ENCODE data around the gene FRMD4A. TPM values are rescaled to one million over a fixed set of nuclear protein-coding genes. Genes with fewer than 3 reads are reported as not detected.

FRMD4A gene
- polyA plus RNA-seq, 1 of the 3 experiments (the other 2 are of a cell fraction): 37.7 TPM

- TF ChIP-seq EP300 (IDR thresholded peaks at IDR 0.05; ENCODE audit: borderline replicate concordance in 1 of 2, low read depth in 1 of 2, low read length in 1 of 2) (peak in 1 of 2 experiments; percentile 15; a peak in 1 of 4 replicates), MAX (IDR thresholded peaks at IDR 0.05; ENCODE audit: low read depth) (no peak; the same call in 1 of the 2 replicates), GATA2 (CRISPR knock-in tag; IDR thresholded peaks at IDR 0.05) (no peak), TCF12 (IDR thresholded peaks at IDR 0.05) (peak; percentile 75), NFIC (IDR thresholded peaks at IDR 0.05; ENCODE audit: borderline replicate concordance) (0 out of 2 replicates have a peak, but pooled peaks have one; percentile 14)
- Histone ChIP-seq H3K79me2 (ENCODE audit: insufficient read depth) (peaks cover 29% of the 10 kb centered on the region), H3K9ac (peak overlapping the region; percentile 85), H3K4me1 (ENCODE audit: control insufficient read depth in 1 of 2, insufficient read depth in 2 of 2, low read depth in 1 of 2, low read length in 1 of 2) (peaks cover 0 to 23% of the 10 kb centered on the region in 2 experiments; a peak in 2 of 4 replicates), H2AFZ (ENCODE audit: low read depth) (peak overlapping the region; percentile 49; the same call in 1 of the 2 replicates), H3K9me2 (no peaks in the 10 kb centered on the region), H3K27me3 (ENCODE audit: insufficient read depth) (no peaks in the 10 kb centered on the region), H3K4me3 (ENCODE audit: low read depth in 2 of 2, low read length in 1 of 2) (peak overlapping the region; percentile 51 to 67), H3K9me3 (no peaks in the 10 kb centered on the region), H3K4me2 (peak overlapping the region; percentile 78), H3F3A (replicated peaks; ENCODE audit: insufficient read depth) (peaks cover 28% of the 10 kb centered on the region), H3K36me3 (replicated peaks in 1 of 2; ENCODE audit: control insufficient read depth in 1 of 2, insufficient read depth in 2 of 2, low read length in 1 of 2) (no peaks in the 10 kb centered on the region), H3K27ac (ENCODE audit: low read depth in 2 of 2, low read length in 1 of 2) (peak overlapping the region; percentile 97 to 99), H4K20me1 (ENCODE audit: insufficient read depth) (no peaks in the 10 kb centered on the region)
- no peak for DNase-seq
- ChIA-PET POLR2A (interaction anchor here (0.9 kb wide), 1 partner anchor 163 kb away, joined by 4 read pairs; no protein-coding TSS in a partner anchor), CTCF (no interaction called here)
- WGBS (ENCODE audit: low lambda C conversion rate): 4% methylated on average over 5 of the region's 5 CpGs
Measured at GRCh38 chr10:14010101-14010558, 320.6 kb downstream of the FRMD4A start.

DNA sequence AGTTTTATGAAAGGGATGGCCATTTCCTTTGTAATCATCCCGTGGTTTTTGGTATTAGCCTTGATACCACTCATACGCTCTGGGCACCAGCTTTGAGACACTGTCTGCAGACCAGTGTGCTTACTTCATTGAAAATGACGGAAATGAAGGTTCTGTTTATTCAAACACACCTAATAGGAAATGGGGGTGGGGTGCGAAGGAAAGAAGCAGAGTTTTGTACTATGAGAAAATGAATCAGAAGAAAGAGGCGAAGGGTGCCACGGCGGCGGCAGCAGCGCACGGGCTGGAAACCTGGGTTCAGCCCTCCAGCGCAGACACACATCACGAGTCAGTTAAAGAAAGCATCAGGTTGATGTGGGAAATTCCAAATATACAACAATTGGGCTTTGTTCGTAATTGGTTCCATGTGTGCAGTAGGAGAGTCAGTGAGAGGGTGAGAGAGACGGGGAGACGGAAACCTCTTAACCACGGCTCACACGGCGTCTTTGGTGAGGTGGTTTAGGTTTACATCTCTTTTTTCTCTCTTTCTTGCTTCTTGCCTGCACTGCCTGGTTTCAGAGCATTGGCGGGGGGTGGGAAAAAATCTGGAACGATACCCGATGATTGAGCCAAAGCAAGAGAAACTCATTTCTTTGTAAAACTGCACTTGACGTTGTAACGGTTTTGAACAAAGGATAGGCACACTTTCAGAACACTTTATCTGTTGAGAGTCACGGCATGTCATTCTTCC, 321.2 kb downstream of the FRMD4A start:
- H3K4me3 ChIP-seq (ENCODE audit: low read depth in 2 of 2, low read length in 1 of 2): peak overlapping the region; percentile 51 to 67
- H3K27me3 ChIP-seq (ENCODE audit: insufficient read depth): no peaks in the 10 kb centered on the region
- peak; percentile 43 for DNase-seq
- peak overlapping the region; percentile 85 for H3K9ac ChIP-seq
- peaks cover 28% of the 10 kb centered on the region for H3F3A ChIP-seq (replicated peaks; ENCODE audit: insufficient read depth)
- POLR2A ChIA-PET: interaction anchor here (0.9 kb wide), 1 partner anchor 162 kb away, joined by 4 read pairs; no protein-coding TSS in a partner anchor
- CTCF ChIA-PET: no interaction called here
- H3K79me2 ChIP-seq (ENCODE audit: insufficient read depth): peaks cover 30% of the 10 kb centered on the region
- H3K9me2 ChIP-seq: no peaks in the 10 kb centered on the region
- H2AFZ ChIP-seq (ENCODE audit: low read depth): peak overlapping the region; percentile 49; the same call in 1 of the 2 replicates
- peak overlapping the region; percentile 78 for H3K4me2 ChIP-seq
- H3K9me3 ChIP-seq: no peaks in the 10 kb centered on the region
- no peaks in the 10 kb centered on the region for H3K36me3 ChIP-seq (replicated peaks in 1 of 2; ENCODE audit: control insufficient read depth in 1 of 2, insufficient read depth in 2 of 2, low read length in 1 of 2)
- peaks cover 0 to 19% of the 10 kb centered on the region in 2 experiments; a peak in 2 of 4 replicates for H3K4me1 ChIP-seq (ENCODE audit: control insufficient read depth in 1 of 2, insufficient read depth in 2 of 2, low read depth in 1 of 2, low read length in 1 of 2)
- H3K27ac ChIP-seq (ENCODE audit: low read depth in 2 of 2, low read length in 1 of 2): peak overlapping the region; percentile 97 to 99
- WGBS (ENCODE audit: low lambda C conversion rate): 8% methylated on average over 24 of the region's 24 CpGs
- H4K20me1 ChIP-seq (ENCODE audit: insufficient read depth): no peaks in the 10 kb centered on the region
- TF ChIP-seq FOXM1 (IDR thresholded peaks at IDR 0.05; ENCODE audit: low read depth) (peak; percentile 21; the same call in 1 of the 2 replicates), JUND (IDR thresholded peaks at IDR 0.05) (peak; percentile 41), YY1 (IDR thresholded peaks at IDR 0.05; ENCODE audit: low read depth) (no peak), ZBTB33 (IDR thresholded peaks at IDR 0.05; ENCODE audit: borderline replicate concordance, low read depth) (no peak), USF2 (IDR thresholded peaks at IDR 0.05; ENCODE audit: borderline replicate concordance, low read depth, low read length) (no peak), POLR2AphosphoS5 (IDR thresholded peaks at IDR 0.05; ENCODE audit: low read depth, low read length) (peak; percentile 82), GABPA (IDR thresholded peaks at IDR 0.05; ENCODE audit: low read depth) (no peak), ELF1 (IDR thresholded peaks at IDR 0.05) (no peak), PBX3 (IDR thresholded peaks at IDR 0.05) (no peak; the same call in none of the 2 replicates), IRF3 (IDR thresholded peaks at IDR 0.05; ENCODE audit: low read depth, low read length) (no peak), NFIC (IDR thresholded peaks at IDR 0.05; ENCODE audit: borderline replicate concordance) (peak; percentile 16; the same call in 1 of the 2 replicates), RAD21 (IDR thresholded peaks at IDR 0.05; ENCODE audit: low read length) (peak; percentile 19), FOXJ3 (CRISPR knock-in tag; IDR thresholded peaks at IDR 0.05) (no peak)
- TF ChIP-seq, protein P1, sequence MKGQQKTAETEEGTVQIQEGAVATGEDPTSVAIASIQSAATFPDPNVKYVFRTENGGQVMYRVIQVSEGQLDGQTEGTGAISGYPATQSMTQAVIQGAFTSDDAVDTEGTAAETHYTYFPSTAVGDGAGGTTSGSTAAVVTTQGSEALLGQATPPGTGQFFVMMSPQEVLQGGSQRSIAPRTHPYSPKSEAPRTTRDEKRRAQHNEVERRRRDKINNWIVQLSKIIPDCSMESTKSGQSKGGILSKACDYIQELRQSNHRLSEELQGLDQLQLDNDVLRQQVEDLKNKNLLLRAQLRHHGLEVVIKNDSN (IDR thresholded peaks at IDR 0.05; ENCODE audit: borderline replicate concordance, low read depth): no peak
